ENCODE measurements around the gene GRK1.
"Not testable (repeated sequence)": the region's sequence is repeated elsewhere in the genome, so short reads cannot be mapped to it uniquely, and the experiment has no call there.

The GRK1 gene

GRCh38 chr13:113722921-113723320, 55.9 kb downstream of the GRK1 start:
- Mint-ChIP-seq H3K36me3 (ENCODE audit: low read depth) (no peaks in the 10 kb centered on the region), H3K4me1 (no peaks in the 10 kb centered on the region), H3K4me3 (peak overlapping the region; percentile 45 to 67 (median 53)), H3K27me3 (ENCODE audit: low read depth) (no peaks in the 10 kb centered on the region), H3K9me3 (no peaks in the 10 kb centered on the region), H3K27ac (peak overlapping the region in 1 of 3 experiments; percentile 26)
- TF ChIP-seq, protein P1, sequence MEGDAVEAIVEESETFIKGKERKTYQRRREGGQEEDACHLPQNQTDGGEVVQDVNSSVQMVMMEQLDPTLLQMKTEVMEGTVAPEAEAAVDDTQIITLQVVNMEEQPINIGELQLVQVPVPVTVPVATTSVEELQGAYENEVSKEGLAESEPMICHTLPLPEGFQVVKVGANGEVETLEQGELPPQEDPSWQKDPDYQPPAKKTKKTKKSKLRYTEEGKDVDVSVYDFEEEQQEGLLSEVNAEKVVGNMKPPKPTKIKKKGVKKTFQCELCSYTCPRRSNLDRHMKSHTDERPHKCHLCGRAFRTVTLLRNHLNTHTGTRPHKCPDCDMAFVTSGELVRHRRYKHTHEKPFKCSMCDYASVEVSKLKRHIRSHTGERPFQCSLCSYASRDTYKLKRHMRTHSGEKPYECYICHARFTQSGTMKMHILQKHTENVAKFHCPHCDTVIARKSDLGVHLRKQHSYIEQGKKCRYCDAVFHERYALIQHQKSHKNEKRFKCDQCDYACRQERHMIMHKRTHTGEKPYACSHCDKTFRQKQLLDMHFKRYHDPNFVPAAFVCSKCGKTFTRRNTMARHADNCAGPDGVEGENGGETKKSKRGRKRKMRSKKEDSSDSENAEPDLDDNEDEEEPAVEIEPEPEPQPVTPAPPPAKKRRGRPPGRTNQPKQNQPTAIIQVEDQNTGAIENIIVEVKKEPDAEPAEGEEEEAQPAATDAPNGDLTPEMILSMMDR (IDR thresholded peaks at IDR 0.05; ENCODE audit: unreplicated experiment in 3 of 3): no peak

GRCh38 chr13:113723410-113724015, 56.5 kb downstream of the GRK1 start:
- H3K4me3 Mint-ChIP-seq: peak overlapping the region; percentile 45 to 67 (median 53)
- H3K4me1 Mint-ChIP-seq: no peaks in the 10 kb centered on the region
- no peaks in the 10 kb centered on the region for H3K36me3 Mint-ChIP-seq (ENCODE audit: low read depth)
- H3K27ac Mint-ChIP-seq: peak overlapping the region in 1 of 3 experiments; percentile 26
- no peaks in the 10 kb centered on the region for H3K27me3 Mint-ChIP-seq (ENCODE audit: low read depth)
- no peaks in the 10 kb centered on the region for H3K9me3 Mint-ChIP-seq
- TF ChIP-seq, protein P1 (IDR thresholded peaks at IDR 0.05; ENCODE audit: unreplicated experiment in 3 of 3): no peak

DNA sequence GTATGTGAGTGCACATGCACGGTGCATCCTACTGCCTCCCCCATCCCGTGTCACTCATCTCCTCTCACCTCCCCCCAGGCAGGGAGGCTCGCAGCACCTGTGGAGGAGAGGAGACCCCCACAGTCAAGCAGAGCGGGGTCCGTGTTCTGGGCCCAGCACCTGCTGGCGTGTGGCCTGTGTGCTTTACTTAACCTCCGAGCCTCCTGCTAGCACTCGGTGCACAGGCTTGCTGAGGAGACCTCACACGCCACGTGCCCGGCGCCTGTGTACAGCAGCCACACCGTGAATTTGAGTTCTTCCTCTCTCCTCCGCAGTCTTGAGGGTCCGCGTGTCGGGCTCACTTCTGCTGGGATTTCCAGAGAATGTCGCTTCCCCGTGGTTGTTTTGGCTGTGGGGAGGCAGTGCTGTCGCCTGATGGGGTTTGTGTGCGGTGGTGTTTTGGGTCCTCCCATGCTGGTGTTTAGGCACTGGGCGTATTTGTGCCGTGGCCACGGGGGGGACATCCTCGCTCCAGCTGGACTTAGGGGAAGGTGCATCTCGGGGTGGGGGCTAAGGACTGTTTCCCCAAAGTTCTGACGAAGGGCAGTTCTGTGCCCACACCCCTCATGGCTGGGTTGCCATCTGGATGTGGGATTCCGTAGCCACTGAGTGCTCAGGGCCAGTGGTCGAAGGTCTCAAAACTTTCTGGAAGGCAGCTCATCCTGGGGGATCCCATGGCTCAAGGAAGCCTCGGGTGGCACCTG, 57.2 kb downstream of the GRK1 start:
- Mint-ChIP-seq H3K27me3 (ENCODE audit: low read depth) (peaks cover 5% of the 10 kb centered on the region), H3K9me3 (no peaks in the 10 kb centered on the region)

GRCh38 chr13:113724780-113725315, 57.8 kb downstream of the GRK1 start:
- Mint-ChIP-seq H3K27me3 (ENCODE audit: low read depth) (peaks cover 9% of the 10 kb centered on the region), H3K4me3 (peak overlapping the region; percentile 76 to 81 (median 78)), H3K9me3 (no peaks in the 10 kb centered on the region), H3K4me1 (peaks cover 10% of the 10 kb centered on the region), H3K27ac (peak overlapping the region in 1 of 3 experiments; percentile 44), H3K36me3 (ENCODE audit: low read depth) (no peaks in the 10 kb centered on the region)
- TF ChIP-seq, protein P1 (IDR thresholded peaks at IDR 0.05; ENCODE audit: unreplicated experiment in 3 of 3): peak; percentile 85 to 88 (median 86)

More for the DNA sequence above, 57.2 kb downstream of the GRK1 start:
- peak overlapping the region in 1 of 3 experiments; percentile 44 for H3K27ac Mint-ChIP-seq
- no peaks in the 10 kb centered on the region for H3K36me3 Mint-ChIP-seq (ENCODE audit: low read depth)
- TF ChIP-seq, protein P1 (IDR thresholded peaks at IDR 0.05; ENCODE audit: unreplicated experiment in 3 of 3): no peak
- H3K4me3 Mint-ChIP-seq: peak overlapping the region; percentile 76 to 81 (median 78)
- H3K4me1 Mint-ChIP-seq: peaks cover 4% of the 10 kb centered on the region

- not testable (repeated sequence) for H3K36me3 Mint-ChIP-seq (ENCODE audit: low read depth); H3K4me1 Mint-ChIP-seq; H3K27ac Mint-ChIP-seq; H3K9me3 Mint-ChIP-seq
- H3K27me3 Mint-ChIP-seq (ENCODE audit: low read depth): peaks cover 10% of the 10 kb centered on the region
- peak overlapping the region in 1 of 3 experiments; percentile 76 for H3K4me3 Mint-ChIP-seq
These were observed 58.5 kb downstream of the GRK1 start for GRCh38 chr13:113725329-113726105.

GRCh38 chr13:113726106-113726821, 59.2 kb downstream of the GRK1 start:
- H3K27ac Mint-ChIP-seq; H3K9me3 Mint-ChIP-seq; H3K36me3 Mint-ChIP-seq (ENCODE audit: low read depth); H3K4me1 Mint-ChIP-seq: not testable (repeated sequence)
- peaks cover 17% of the 10 kb centered on the region for H3K27me3 Mint-ChIP-seq (ENCODE audit: low read depth)
- peak overlapping the region; percentile 43 to 54 (median 53) for H3K4me3 Mint-ChIP-seq
